OCI-LY1 (cell line): ENCODE data around the gene PRXL2B.
"Not testable (repeated sequence)": the region's sequence is repeated elsewhere in the genome, so short reads cannot be mapped to it uniquely, and the experiment has no call there.

Experiments
- H2AFZ ChIP-seq: fragments of 200-600 bp; sonication (generic), shearing (Covaris generic); 2 replicates; pipeline ENCODE4 v1.6.0; 2014; ENCODE audit warnings: antibody characterized with exemption, mild to moderate bottlenecking, low read length
- H3F3A ChIP-seq: fragments of 200-600 bp; sonication (generic), shearing (Covaris generic); 2 replicates; pipeline ENCODE4 v1.6.0; 2014; ENCODE audit warnings: mild to moderate bottlenecking, antibody characterized with exemption, low read length, moderate library complexity; ENCODE audit not compliant: insufficient read depth
- H3K27ac ChIP-seq: fragments of 200-600 bp; sonication (generic); 2 replicates; pipeline ENCODE4 v1.5.1; 2014; ENCODE audit warnings: low read length, mixed run types, mild to moderate bottlenecking, low read depth; ENCODE audit not compliant: poor library complexity, severe bottlenecking
- H3K27me3 ChIP-seq: fragments of 200-600 bp; sonication (generic); 2 replicates; pipeline ENCODE4 v1.6.0; 2014; ENCODE audit warnings: antibody characterized with exemption, mild to moderate bottlenecking, low read length, moderate library complexity; ENCODE audit not compliant: insufficient read depth
- H3K36me3 ChIP-seq: fragments of 200-600 bp; sonication (generic); 2 replicates; pipeline ENCODE4 v1.6.1; 2014; ENCODE audit warnings: mild to moderate bottlenecking, antibody characterized with exemption, low read length, moderate library complexity, mixed read lengths; ENCODE audit not compliant: insufficient read depth
- H3K4me1 ChIP-seq: fragments of 200-600 bp; sonication (generic); 2 replicates; pipeline ENCODE4 v1.5.1; 2014; ENCODE audit warnings: mild to moderate bottlenecking, low read length, moderate library complexity; ENCODE audit not compliant: insufficient read depth, severe bottlenecking
- H3K4me2 ChIP-seq: fragments of 200-600 bp; sonication (generic), shearing (Covaris generic); 2 replicates; pipeline ENCODE4 v1.6.1; 2014; ENCODE audit warnings: low read length
- H3K4me3 ChIP-seq: fragments of 200-600 bp; sonication (generic); 2 replicates; pipeline ENCODE4 v1.5.1; 2014; ENCODE audit warnings: low read length, low read depth, mild to moderate bottlenecking, mixed read lengths; ENCODE audit not compliant: poor library complexity, severe bottlenecking
- H3K79me2 ChIP-seq: fragments of 200-600 bp; shearing (Covaris generic); 2 replicates; pipeline ENCODE4 v1.6.1; 2016; ENCODE audit warnings: mixed run types, low read length, mixed read lengths; ENCODE audit not compliant: insufficient read depth
- H3K9ac ChIP-seq: fragments of 200-600 bp; sonication (generic), shearing (Covaris generic); 2 replicates; pipeline ENCODE4 v1.6.1; 2014; ENCODE audit warnings: mild to moderate bottlenecking, low read length, mixed read lengths
- H3K9me2 ChIP-seq: fragments of 200-600 bp; sonication (generic), shearing (Covaris generic); 2 replicates; pipeline ENCODE4 v1.6.1; 2014; ENCODE audit warnings: low read depth, mild to moderate bottlenecking, low read length, mixed read lengths
- H3K9me3 ChIP-seq: fragments of 200-600 bp; shearing (Covaris generic); 2 replicates; pipeline ENCODE4 v1.6.1; 2014; ENCODE audit warnings: low read length, mixed read lengths
- H4K20me1 ChIP-seq: fragments of 200-600 bp; sonication (generic), shearing (Covaris generic); 2 replicates; pipeline ENCODE4 v1.6.0; 2016; ENCODE audit warnings: mild to moderate bottlenecking, low read length; ENCODE audit not compliant: insufficient read depth
- EZH2 ChIP-seq: fragments of 200-600 bp; sonication (generic), shearing (Covaris generic); IDR thresholded peaks from 2 replicates; pipeline ENCODE4 v1.8.0; 2017; ENCODE audit warnings: borderline replicate concordance, mixed run types, mild to moderate bottlenecking, antibody characterized with exemption, low read length, moderate library complexity, mixed read lengths
- TF ChIP-seq, protein P1 (sequence below): fragments of 200-600 bp; sonication (generic), shearing (Covaris generic); IDR thresholded peaks from 2 replicates; pipeline ENCODE4 v1.5.1; 2017; ENCODE audit warnings: mild to moderate bottlenecking, antibody characterized with exemption, low read length, moderate library complexity, mixed read lengths

Gene PRXL2B

DNA sequence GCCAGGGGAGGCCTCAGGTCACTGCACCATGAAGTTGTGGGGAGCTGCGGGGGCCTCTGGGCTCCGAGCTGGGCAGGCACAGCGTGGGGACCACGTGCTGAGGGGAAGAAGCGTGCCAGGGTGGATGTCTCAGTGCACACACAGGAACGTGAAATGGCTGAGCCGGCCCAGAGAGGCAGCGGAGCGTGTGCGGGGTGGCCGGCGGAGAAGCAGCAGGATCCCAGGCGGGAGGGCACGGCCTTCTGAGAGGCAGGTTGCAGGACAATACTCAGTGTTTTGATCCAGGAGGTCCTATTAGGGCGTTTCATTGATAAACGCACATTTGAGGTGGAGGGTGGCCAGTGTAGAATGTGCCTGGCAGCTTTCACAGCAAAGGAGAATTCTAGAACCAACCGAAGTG is 17.5 kb upstream of the PRXL2B start:
- H3K9me3 ChIP-seq, result no peaks in the 10 kb centered on the region
- no peaks in the 10 kb centered on the region for H3K36me3 ChIP-seq
- no peak overlapping the region for H3K9ac ChIP-seq
- H4K20me1 ChIP-seq, result no peaks in the 10 kb centered on the region
- H3K27ac ChIP-seq, result no peak overlapping the region
- no peaks in the 10 kb centered on the region for H3F3A ChIP-seq
- H3K9me2 ChIP-seq, result no peaks in the 10 kb centered on the region
- no peak overlapping the region for H3K4me2 ChIP-seq
- no peak for TF ChIP-seq EZH2
- H2AFZ ChIP-seq, result no peak overlapping the region
- H3K4me3 ChIP-seq, result no peak overlapping the region
- no peaks in the 10 kb centered on the region for H3K4me1 ChIP-seq
- no peaks in the 10 kb centered on the region for H3K79me2 ChIP-seq
- peaks cover 5% of the 10 kb centered on the region; the same call in 1 of the 2 replicates for H3K27me3 ChIP-seq

DNA sequence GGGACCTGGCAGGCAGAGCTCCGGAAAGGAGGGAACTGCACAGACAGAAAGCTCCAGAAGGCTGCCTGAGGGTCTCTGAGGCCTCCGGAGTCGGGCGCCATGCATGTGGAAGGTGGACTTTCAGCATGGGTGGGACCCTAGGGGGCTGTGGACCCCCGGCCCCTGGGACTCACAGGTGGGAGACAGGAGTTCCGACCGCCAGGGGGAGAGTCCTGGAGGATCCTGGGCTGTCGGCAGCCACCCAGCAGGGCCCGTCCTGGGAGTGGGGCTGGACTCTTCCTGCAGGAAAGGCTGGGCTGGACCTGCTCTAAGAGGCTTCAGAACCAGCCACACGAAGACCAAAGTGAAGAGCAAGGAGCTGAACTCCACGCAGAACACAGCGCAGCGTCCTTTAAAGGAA is 16.9 kb upstream of the PRXL2B start:
- not testable (repeated sequence) for H3K4me1 ChIP-seq, H3K9me3 ChIP-seq, H4K20me1 ChIP-seq, H3K9ac ChIP-seq, H3K27me3 ChIP-seq, H3K9me2 ChIP-seq, H3K4me3 ChIP-seq, H3K79me2 ChIP-seq, H3K27ac ChIP-seq, H3K36me3 ChIP-seq, H2AFZ ChIP-seq, H3K4me2 ChIP-seq, H3F3A ChIP-seq

DNA sequence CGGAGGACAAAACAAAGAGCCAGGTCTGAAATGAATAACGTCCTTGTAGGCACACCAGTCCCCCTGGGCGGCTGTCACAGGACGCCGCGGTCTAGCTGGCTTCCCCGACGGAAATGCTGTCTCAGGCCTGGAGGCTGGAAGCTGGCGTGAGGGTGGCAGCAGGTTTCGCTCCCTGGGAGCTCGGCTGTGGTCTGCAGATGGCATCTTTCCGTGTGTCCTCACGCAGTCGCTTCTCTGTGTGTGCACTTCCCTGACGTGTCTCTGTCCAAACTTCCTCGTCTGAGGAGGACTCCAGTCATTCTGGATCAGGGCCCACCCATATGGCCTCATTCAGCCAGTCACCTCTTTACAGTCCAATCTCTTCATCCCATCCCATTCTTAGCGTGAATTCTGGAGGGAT is 16.2 kb upstream of the PRXL2B start:
- H3K27me3 ChIP-seq, result peaks cover 5% of the 10 kb centered on the region; the same call in 1 of the 2 replicates
- no peak overlapping the region for H3K9ac ChIP-seq
- no peaks in the 10 kb centered on the region for H3F3A ChIP-seq
- no peaks in the 10 kb centered on the region for H3K9me2 ChIP-seq
- H3K9me3 ChIP-seq, result no peaks in the 10 kb centered on the region
- H3K79me2 ChIP-seq, result no peaks in the 10 kb centered on the region
- H4K20me1 ChIP-seq, result no peaks in the 10 kb centered on the region
- no peak overlapping the region for H2AFZ ChIP-seq
- H3K27ac ChIP-seq, result no peak overlapping the region
- H3K36me3 ChIP-seq, result no peaks in the 10 kb centered on the region
- TF ChIP-seq EZH2, result no peak
- TF ChIP-seq, protein P1, sequence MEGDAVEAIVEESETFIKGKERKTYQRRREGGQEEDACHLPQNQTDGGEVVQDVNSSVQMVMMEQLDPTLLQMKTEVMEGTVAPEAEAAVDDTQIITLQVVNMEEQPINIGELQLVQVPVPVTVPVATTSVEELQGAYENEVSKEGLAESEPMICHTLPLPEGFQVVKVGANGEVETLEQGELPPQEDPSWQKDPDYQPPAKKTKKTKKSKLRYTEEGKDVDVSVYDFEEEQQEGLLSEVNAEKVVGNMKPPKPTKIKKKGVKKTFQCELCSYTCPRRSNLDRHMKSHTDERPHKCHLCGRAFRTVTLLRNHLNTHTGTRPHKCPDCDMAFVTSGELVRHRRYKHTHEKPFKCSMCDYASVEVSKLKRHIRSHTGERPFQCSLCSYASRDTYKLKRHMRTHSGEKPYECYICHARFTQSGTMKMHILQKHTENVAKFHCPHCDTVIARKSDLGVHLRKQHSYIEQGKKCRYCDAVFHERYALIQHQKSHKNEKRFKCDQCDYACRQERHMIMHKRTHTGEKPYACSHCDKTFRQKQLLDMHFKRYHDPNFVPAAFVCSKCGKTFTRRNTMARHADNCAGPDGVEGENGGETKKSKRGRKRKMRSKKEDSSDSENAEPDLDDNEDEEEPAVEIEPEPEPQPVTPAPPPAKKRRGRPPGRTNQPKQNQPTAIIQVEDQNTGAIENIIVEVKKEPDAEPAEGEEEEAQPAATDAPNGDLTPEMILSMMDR, result no peak
- no peak overlapping the region for H3K4me3 ChIP-seq
- no peak overlapping the region for H3K4me2 ChIP-seq
- H3K4me1 ChIP-seq, result no peaks in the 10 kb centered on the region

DNA sequence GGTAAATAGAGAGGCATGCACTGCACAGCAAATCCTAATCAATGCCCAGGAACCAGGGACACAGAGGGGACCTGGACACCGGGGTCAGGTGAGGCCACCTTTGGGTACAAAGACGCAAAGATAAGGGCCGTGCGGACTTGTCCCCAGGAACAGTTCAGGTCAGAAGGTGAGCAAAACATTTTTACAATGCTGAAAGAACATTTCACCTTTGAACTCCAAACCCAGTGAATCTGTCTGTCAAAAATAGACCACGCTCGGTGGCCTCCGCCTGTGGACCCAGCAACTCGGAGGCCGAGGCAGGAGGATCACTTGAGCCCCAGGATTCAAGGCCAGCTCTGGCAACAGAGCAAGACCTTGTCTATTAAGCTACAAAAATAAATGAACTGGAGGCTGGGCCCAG is 15.2 kb upstream of the PRXL2B start:
- H2AFZ ChIP-seq, result no peak overlapping the region
- H3K36me3 ChIP-seq, result no peaks in the 10 kb centered on the region
- TF ChIP-seq, protein P1, result no peak
- no peak for TF ChIP-seq EZH2
- H3K9me2 ChIP-seq, result no peaks in the 10 kb centered on the region
- H3K9ac ChIP-seq, result no peak overlapping the region
- no peak overlapping the region for H3K4me2 ChIP-seq
- no peaks in the 10 kb centered on the region for H3F3A ChIP-seq
- H3K4me1 ChIP-seq, result peaks cover 6% of the 10 kb centered on the region
- peaks cover 5% of the 10 kb centered on the region; the same call in 1 of the 2 replicates for H3K27me3 ChIP-seq
- H3K4me3 ChIP-seq, result no peak overlapping the region
- no peaks in the 10 kb centered on the region for H4K20me1 ChIP-seq
- H3K79me2 ChIP-seq, result no peaks in the 10 kb centered on the region
- H3K27ac ChIP-seq, result no peak overlapping the region
- no peaks in the 10 kb centered on the region for H3K9me3 ChIP-seq
